ENCODE data around the gene SGSM1. TPM values are rescaled to one million over a fixed set of nuclear protein-coding genes. Genes with fewer than 3 reads are reported as not detected.

The SGSM1 gene
- total RNA-seq, 1 donor from 2014 or later: not detected

- peaks cover 14% of the 10 kb centered on the region for H3K4me1 Mint-ChIP-seq (ENCODE audit: unreplicated experiment)
- DNase-seq (ENCODE audit: extremely low spot score, unreplicated experiment): no peak
- no peak overlapping the region for H3K27ac Mint-ChIP-seq (ENCODE audit: unreplicated experiment)
- H3K27me3 Mint-ChIP-seq (ENCODE audit: unreplicated experiment): peaks cover 25% of the 10 kb centered on the region
- no peak overlapping the region for H3K4me3 Mint-ChIP-seq (ENCODE audit: unreplicated experiment)
- no peaks in the 10 kb centered on the region for H3K36me3 Mint-ChIP-seq (ENCODE audit: unreplicated experiment)
- TF ChIP-seq CTCF (IDR thresholded peaks at IDR 0.05): no peak
- H3K9me3 Mint-ChIP-seq (ENCODE audit: unreplicated experiment): no peaks in the 10 kb centered on the region
Measured at GRCh38 chr22:24954856-24955255, 148.8 kb downstream of the SGSM1 start.

GRCh38 chr22:24957043-24957442 lies 151.0 kb downstream of the SGSM1 start:
- Mint-ChIP-seq H3K9me3 (ENCODE audit: unreplicated experiment) (no peaks in the 10 kb centered on the region), H3K27ac (ENCODE audit: unreplicated experiment) (no peak overlapping the region), H3K4me3 (ENCODE audit: unreplicated experiment) (no peak overlapping the region), H3K4me1 (ENCODE audit: unreplicated experiment) (peaks cover 13% of the 10 kb centered on the region), H3K27me3 (ENCODE audit: unreplicated experiment) (peaks cover 13% of the 10 kb centered on the region), H3K36me3 (ENCODE audit: unreplicated experiment) (no peaks in the 10 kb centered on the region)
- TF ChIP-seq CTCF (IDR thresholded peaks at IDR 0.05): no peak
- DNase-seq (ENCODE audit: extremely low spot score, unreplicated experiment): no peak

DNA sequence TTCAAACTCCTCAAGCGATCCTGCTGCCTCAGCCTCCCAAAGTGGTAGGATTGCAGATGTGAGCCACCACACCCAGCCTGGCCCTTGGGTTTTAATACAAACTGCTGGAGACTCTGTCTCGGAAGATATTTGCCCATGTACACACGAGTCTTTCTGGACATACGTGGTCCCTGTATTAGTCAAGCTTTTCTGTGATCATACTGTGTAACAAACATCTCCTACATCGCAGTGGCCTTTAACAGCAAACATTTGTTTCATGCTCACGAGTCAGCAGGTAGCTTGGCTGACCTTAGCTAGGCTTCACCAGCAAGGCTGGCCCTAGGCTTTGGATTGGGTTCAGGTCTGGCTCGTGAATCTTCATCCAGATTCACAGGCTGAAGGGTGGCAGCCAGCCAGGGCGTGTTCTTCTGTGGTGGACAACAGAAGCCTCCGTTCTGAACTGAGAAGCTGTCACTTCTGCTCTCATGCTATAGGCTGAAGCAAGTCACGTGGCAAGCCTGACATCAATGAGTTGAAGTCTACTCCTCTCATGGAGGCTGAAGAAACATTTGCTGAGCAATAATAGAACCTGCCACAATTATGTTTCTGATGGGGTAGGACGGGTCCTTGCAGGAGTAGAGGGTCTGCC lies 155.3 kb downstream of the SGSM1 start:
- H3K4me3 Mint-ChIP-seq (ENCODE audit: unreplicated experiment): no peak overlapping the region
- H3K27me3 Mint-ChIP-seq (ENCODE audit: unreplicated experiment): no peaks in the 10 kb centered on the region
- no peak for DNase-seq (ENCODE audit: extremely low spot score, unreplicated experiment)
- no peaks in the 10 kb centered on the region for H3K36me3 Mint-ChIP-seq (ENCODE audit: unreplicated experiment)
- H3K4me1 Mint-ChIP-seq (ENCODE audit: unreplicated experiment): peaks cover 7% of the 10 kb centered on the region
- no peak overlapping the region for H3K27ac Mint-ChIP-seq (ENCODE audit: unreplicated experiment)
- H3K9me3 Mint-ChIP-seq (ENCODE audit: unreplicated experiment): no peaks in the 10 kb centered on the region
- TF ChIP-seq CTCF (IDR thresholded peaks at IDR 0.05): no peak

DNA sequence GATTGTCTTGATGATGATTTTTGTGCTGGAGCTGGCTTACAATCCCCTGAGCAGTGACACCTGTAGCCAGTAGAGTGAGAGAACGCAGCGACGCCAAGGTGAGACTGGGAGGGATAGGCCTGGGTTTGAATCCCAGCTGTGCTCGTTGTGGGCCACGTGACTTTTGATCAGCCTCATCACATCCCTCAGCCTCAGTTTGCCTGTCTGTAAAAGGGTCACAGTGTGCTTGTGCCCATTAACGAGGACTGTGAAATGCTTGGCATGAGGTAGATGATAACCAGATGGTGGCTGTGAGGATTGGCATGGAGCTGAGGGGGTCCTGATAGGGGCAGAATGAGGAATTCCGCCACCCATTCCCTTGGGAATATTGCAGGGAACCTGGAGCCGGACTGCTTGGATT lies 156.1 kb downstream of the SGSM1 start:
- H3K27ac Mint-ChIP-seq (ENCODE audit: unreplicated experiment): no peak overlapping the region

DNA sequence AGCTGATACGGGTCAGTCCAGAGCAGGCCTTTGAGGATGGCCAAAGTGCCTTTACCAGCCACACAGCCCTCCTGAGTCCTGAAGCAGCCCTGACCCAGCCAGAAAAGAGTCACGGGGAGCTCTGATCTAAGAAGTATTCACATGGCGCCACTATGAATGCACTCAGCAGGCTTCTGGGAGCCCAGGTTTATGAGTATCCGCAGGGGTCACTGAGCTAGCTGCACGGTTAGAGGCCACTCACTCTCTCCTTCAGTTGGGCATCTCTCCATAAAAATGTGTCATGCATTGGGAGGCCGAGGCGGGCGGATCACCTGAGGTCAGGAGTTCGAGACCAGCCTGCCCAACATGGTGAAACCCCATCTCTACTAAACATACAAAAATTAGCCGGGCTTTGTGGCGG lies 156.8 kb downstream of the SGSM1 start:
- Mint-ChIP-seq H3K27ac (ENCODE audit: unreplicated experiment) (no peak overlapping the region), H3K9me3 (ENCODE audit: unreplicated experiment) (no peaks in the 10 kb centered on the region), H3K4me3 (ENCODE audit: unreplicated experiment) (no peak overlapping the region), H3K4me1 (ENCODE audit: unreplicated experiment) (peaks cover 9% of the 10 kb centered on the region), H3K36me3 (ENCODE audit: unreplicated experiment) (no peaks in the 10 kb centered on the region), H3K27me3 (ENCODE audit: unreplicated experiment) (no peaks in the 10 kb centered on the region)
- no peak for TF ChIP-seq CTCF (IDR thresholded peaks at IDR 0.05)
- DNase-seq (ENCODE audit: extremely low spot score, unreplicated experiment): no peak

More for the DNA sequence above, 156.1 kb downstream of the SGSM1 start:
- H3K9me3 Mint-ChIP-seq (ENCODE audit: unreplicated experiment): no peaks in the 10 kb centered on the region
- TF ChIP-seq CTCF (IDR thresholded peaks at IDR 0.05): no peak
- H3K4me1 Mint-ChIP-seq (ENCODE audit: unreplicated experiment): peaks cover 9% of the 10 kb centered on the region
- no peaks in the 10 kb centered on the region for H3K36me3 Mint-ChIP-seq (ENCODE audit: unreplicated experiment)
- DNase-seq (ENCODE audit: extremely low spot score, unreplicated experiment): no peak
- no peaks in the 10 kb centered on the region for H3K27me3 Mint-ChIP-seq (ENCODE audit: unreplicated experiment)
- H3K4me3 Mint-ChIP-seq (ENCODE audit: unreplicated experiment): no peak overlapping the region
